ENCODE data around the gene EYS.

The EYS gene

DNA sequence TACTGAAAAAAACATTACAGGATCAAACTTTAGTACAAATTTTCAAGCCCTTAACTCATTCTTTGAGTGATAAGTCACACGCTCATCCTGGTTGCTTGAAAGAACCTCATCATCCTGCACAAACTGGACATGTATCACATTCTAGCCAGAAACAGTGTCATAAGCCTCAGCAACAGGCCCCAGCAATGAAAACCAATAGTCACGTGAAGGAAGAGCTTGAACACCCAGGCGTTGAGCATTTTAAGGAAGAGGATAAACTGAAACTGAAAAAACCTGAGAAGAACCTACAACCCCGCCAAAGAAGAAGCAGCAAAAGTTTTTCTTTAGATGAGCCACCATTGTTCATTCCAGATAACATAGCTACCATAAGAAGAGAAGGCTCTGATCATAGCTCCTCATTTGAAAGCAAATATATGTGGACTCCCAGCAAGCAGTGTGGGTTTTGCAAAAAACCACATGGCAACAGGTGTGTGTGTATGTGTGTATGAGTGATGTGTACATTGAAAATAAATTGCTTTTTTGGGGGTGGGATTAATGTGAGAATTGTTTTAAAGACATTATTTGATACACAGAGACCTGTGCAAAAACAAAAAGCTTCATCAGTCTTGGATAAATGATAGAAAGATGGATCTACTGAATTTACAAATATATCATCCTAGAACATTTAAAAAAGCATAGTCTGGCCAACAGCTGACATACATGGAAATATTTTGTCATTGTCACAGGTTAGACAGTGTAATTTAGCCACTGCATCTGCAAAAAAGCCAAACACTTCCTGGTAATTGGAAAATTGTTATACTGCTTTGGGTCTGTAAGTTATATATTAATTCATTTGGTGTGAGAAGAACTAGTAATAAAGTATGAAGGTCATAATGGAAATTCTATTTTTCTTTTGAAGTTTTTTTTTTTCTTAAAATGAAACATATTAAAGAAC lies 2021.3 kb downstream of the EYS start:
- H3K4me2 ChIP-seq, result no peak overlapping the region
- H2AFZ ChIP-seq (ENCODE audit: low read depth), result no peak overlapping the region
- peaks cover 19% of the 10 kb centered on the region for H3K79me2 ChIP-seq (ENCODE audit: insufficient read depth, low read depth)
- TF ChIP-seq, protein P1, sequence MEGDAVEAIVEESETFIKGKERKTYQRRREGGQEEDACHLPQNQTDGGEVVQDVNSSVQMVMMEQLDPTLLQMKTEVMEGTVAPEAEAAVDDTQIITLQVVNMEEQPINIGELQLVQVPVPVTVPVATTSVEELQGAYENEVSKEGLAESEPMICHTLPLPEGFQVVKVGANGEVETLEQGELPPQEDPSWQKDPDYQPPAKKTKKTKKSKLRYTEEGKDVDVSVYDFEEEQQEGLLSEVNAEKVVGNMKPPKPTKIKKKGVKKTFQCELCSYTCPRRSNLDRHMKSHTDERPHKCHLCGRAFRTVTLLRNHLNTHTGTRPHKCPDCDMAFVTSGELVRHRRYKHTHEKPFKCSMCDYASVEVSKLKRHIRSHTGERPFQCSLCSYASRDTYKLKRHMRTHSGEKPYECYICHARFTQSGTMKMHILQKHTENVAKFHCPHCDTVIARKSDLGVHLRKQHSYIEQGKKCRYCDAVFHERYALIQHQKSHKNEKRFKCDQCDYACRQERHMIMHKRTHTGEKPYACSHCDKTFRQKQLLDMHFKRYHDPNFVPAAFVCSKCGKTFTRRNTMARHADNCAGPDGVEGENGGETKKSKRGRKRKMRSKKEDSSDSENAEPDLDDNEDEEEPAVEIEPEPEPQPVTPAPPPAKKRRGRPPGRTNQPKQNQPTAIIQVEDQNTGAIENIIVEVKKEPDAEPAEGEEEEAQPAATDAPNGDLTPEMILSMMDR (conservative IDR thresholded peaks at IDR 0.05; ENCODE audit: low read depth, low read length), result no peak
- H3K9ac ChIP-seq, result no peak overlapping the region
- no peak overlapping the region for H3K27ac ChIP-seq
- no peak overlapping the region for H3K4me3 ChIP-seq (IDR thresholded peaks at IDR 0.05; ENCODE audit: insufficient read depth, low read depth, low read length)
- H3K27me3 ChIP-seq (ENCODE audit: insufficient read depth, low read depth), result no peaks in the 10 kb centered on the region
- no peaks in the 10 kb centered on the region for H3K36me3 ChIP-seq (ENCODE audit: insufficient read depth)
- peaks cover 22% of the 10 kb centered on the region for H3K4me1 ChIP-seq (ENCODE audit: low read depth, poor library complexity, severe bottlenecking)
- no peaks in the 10 kb centered on the region for H4K20me1 ChIP-seq (ENCODE audit: insufficient read depth)

DNA sequence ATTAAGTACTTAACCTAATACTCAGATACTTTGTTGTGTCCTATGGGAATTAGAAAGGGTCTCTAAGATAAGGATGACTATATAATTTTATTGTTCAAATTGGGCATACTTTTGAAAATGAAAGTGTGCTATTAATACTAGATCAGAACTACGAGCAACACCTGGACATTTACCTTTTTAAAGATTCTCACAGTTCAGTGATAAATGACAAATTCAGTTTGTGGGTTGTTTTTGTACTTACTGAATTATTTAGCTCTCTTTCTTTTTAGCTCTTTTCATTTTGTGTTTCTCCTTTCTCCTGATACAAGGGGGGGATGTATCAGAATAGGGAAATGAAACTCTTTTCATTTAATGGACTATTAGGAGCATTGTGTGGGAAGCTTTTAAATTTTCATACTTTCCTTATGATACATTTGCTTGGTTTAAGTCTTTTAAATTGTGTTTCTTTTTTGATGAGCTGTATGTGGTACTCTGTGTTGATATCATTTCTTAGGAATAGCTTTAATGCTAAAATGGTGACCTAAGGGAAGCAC lies 2023.9 kb downstream of the EYS start:
- H2AFZ ChIP-seq (ENCODE audit: low read depth), result no peak overlapping the region
- H3K27me3 ChIP-seq (ENCODE audit: insufficient read depth, low read depth), result no peaks in the 10 kb centered on the region
- H3K4me3 ChIP-seq (IDR thresholded peaks at IDR 0.05; ENCODE audit: insufficient read depth, low read depth, low read length), result no peak overlapping the region
- H4K20me1 ChIP-seq (ENCODE audit: insufficient read depth), result no peaks in the 10 kb centered on the region
- H3K27ac ChIP-seq, result no peak overlapping the region
- H3K4me2 ChIP-seq, result no peak overlapping the region; the same call in 1 of the 2 replicates
- H3K79me2 ChIP-seq (ENCODE audit: insufficient read depth, low read depth), result peaks cover 32% of the 10 kb centered on the region
- no peaks in the 10 kb centered on the region for H3K36me3 ChIP-seq (ENCODE audit: insufficient read depth)
- TF ChIP-seq, protein P1 (conservative IDR thresholded peaks at IDR 0.05; ENCODE audit: low read depth, low read length), result no peak
- H3K4me1 ChIP-seq (ENCODE audit: low read depth, poor library complexity, severe bottlenecking), result peaks cover 22% of the 10 kb centered on the region
- H3K9ac ChIP-seq, result no peak overlapping the region

DNA sequence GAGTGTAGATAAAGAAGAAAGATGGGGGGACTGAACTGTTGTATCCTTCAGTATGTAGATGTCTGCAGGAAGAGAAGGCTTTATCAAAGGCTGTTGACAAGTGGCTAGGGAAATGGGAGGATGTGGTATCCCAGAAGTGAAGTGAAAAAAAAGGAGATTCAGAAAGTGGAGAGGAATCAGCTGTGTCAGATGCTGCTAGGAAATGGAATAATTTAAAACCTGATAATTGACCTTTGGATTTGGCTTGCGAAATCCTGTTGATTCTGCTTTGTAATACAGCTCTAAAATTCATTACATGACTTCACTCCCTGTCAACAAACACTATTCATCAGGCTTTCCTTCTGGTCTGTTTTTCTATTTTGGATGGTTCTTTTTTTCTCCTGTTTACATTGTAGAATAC lies 2029.7 kb downstream of the EYS start:
- H3K79me2 ChIP-seq (ENCODE audit: insufficient read depth, low read depth), result peaks cover 47% of the 10 kb centered on the region
- no peak overlapping the region for H3K9ac ChIP-seq
- no peaks in the 10 kb centered on the region for H3K27me3 ChIP-seq (ENCODE audit: insufficient read depth, low read depth)
- H3K36me3 ChIP-seq (ENCODE audit: insufficient read depth), result no peaks in the 10 kb centered on the region
- TF ChIP-seq, protein P1 (conservative IDR thresholded peaks at IDR 0.05; ENCODE audit: low read depth, low read length), result no peak
- no peak overlapping the region for H2AFZ ChIP-seq (ENCODE audit: low read depth)
- no peak overlapping the region for H3K4me3 ChIP-seq (IDR thresholded peaks at IDR 0.05; ENCODE audit: insufficient read depth, low read depth, low read length)
- no peak overlapping the region for H3K27ac ChIP-seq
- no peaks in the 10 kb centered on the region; the same call in 1 of the 2 replicates for H4K20me1 ChIP-seq (ENCODE audit: insufficient read depth)
- H3K4me1 ChIP-seq (ENCODE audit: low read depth, poor library complexity, severe bottlenecking), result peaks cover 4% of the 10 kb centered on the region
- H3K4me2 ChIP-seq, result no peak overlapping the region

DNA sequence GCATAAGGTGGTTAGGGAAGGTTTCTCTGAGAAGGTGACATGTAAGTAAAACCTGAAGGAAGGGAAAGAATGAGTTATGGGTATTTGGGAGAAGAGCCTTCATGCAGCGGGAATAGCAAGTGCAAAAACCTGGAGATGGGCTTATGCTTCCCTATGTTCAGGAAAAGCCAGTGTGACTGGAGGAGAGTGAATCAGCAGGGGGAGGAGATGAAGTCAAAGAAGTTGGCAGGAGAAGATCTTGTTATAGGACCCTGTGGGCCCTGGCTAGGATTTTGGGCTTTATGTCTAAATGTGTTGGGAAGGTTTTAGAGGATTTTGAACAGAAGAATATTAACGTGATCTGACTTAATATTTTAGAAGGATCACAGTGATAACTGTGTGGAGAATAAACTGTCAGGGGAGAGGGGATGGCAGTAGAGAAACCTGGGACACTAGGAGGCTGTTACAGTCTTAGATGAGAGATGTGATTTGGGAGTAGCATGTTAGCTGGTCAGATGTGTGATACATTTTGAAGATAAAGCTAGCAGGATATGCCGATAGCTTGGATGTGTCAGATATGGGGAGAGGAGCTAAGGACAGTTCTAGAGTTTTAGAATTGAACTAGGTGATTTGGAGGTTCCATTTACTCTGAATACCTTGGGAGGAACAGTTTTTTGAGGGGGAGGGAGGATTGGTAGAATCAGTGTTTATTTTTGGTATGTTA lies 2030.5 kb downstream of the EYS start:
- Histone ChIP-seq H3K4me1 (ENCODE audit: low read depth, poor library complexity, severe bottlenecking) (no peaks in the 10 kb centered on the region), H3K4me2 (no peak overlapping the region), H2AFZ (ENCODE audit: low read depth) (no peak overlapping the region), H3K4me3 (IDR thresholded peaks at IDR 0.05; ENCODE audit: insufficient read depth, low read depth, low read length) (no peak overlapping the region), H3K9ac (no peak overlapping the region), H4K20me1 (ENCODE audit: insufficient read depth) (no peaks in the 10 kb centered on the region; the same call in 1 of the 2 replicates), H3K27ac (no peak overlapping the region), H3K27me3 (ENCODE audit: insufficient read depth, low read depth) (no peaks in the 10 kb centered on the region), H3K79me2 (ENCODE audit: insufficient read depth, low read depth) (peaks cover 47% of the 10 kb centered on the region), H3K36me3 (ENCODE audit: insufficient read depth) (no peaks in the 10 kb centered on the region)
- TF ChIP-seq, protein P1 (conservative IDR thresholded peaks at IDR 0.05; ENCODE audit: low read depth, low read length), result no peak
